ENCODE data around the gene PDCD11.
A peak's percentile ranks its signal among the peaks of the same experiment; 100 is the strongest.

Gene PDCD11

DNA sequence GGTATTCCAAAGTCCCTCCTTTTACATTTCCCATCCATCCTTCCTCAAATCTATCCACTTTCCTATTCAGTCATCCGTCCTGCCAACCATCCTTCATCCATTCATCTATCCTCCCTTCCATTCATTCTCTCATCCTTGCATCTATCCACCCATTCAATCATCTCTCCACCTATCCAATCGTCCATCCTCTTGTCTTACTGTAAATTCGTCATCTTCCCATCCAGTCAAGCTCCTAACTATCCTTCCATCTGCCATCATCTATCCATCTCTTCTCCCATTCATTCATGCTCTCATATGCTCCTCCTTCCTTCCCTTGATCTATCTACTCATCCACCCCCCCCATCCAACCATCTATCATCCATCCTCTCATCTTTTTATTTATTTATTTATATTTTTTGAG is 77.7 kb downstream of the PDCD11 start:
- H3K79me2 ChIP-seq (ENCODE audit: insufficient read depth, low read length) = no peaks in the 10 kb centered on the region
- no peak overlapping the region for H3K4me3 ChIP-seq (ENCODE audit: low read length, poor library complexity, severe bottlenecking)
- H4K20me1 ChIP-seq (ENCODE audit: insufficient read depth, low read length, poor library complexity, severe bottlenecking) = no peaks in the 10 kb centered on the region
- H3K4me1 ChIP-seq (ENCODE audit: insufficient read depth, low read length, poor library complexity, severe bottlenecking) = peaks cover 52% of the 10 kb centered on the region
- no peak overlapping the region for H3K4me2 ChIP-seq (ENCODE audit: low read depth, low read length, poor library complexity, severe bottlenecking)
- H3K9me3 ChIP-seq (ENCODE audit: insufficient read depth, low read depth, low read length) = no peaks in the 10 kb centered on the region
- no peak overlapping the region for H2AFZ ChIP-seq (ENCODE audit: low read length)
- H3F3A ChIP-seq (ENCODE audit: low read depth) = peaks cover 6% of the 10 kb centered on the region; the same call in 1 of the 2 replicates
- no peaks in the 10 kb centered on the region for H3K36me3 ChIP-seq (ENCODE audit: insufficient read depth, low read length)
- H3K27me3 ChIP-seq (ENCODE audit: insufficient read depth, low read length, poor library complexity, severe bottlenecking) = no peaks in the 10 kb centered on the region
- H3K9me2 ChIP-seq (replicated peaks; ENCODE audit: low read depth, low read length) = no peaks in the 10 kb centered on the region
- TF ChIP-seq, protein P1, sequence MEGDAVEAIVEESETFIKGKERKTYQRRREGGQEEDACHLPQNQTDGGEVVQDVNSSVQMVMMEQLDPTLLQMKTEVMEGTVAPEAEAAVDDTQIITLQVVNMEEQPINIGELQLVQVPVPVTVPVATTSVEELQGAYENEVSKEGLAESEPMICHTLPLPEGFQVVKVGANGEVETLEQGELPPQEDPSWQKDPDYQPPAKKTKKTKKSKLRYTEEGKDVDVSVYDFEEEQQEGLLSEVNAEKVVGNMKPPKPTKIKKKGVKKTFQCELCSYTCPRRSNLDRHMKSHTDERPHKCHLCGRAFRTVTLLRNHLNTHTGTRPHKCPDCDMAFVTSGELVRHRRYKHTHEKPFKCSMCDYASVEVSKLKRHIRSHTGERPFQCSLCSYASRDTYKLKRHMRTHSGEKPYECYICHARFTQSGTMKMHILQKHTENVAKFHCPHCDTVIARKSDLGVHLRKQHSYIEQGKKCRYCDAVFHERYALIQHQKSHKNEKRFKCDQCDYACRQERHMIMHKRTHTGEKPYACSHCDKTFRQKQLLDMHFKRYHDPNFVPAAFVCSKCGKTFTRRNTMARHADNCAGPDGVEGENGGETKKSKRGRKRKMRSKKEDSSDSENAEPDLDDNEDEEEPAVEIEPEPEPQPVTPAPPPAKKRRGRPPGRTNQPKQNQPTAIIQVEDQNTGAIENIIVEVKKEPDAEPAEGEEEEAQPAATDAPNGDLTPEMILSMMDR (conservative IDR thresholded peaks at IDR 0.05; ENCODE audit: low read length) = no peak
- no peak for TF ChIP-seq EZH2phosphoT487 (IDR thresholded peaks at IDR 0.05; ENCODE audit: borderline replicate concordance)
- H3K9ac ChIP-seq (ENCODE audit: low read depth, low read length, poor library complexity, severe bottlenecking) = no peak overlapping the region

DNA sequence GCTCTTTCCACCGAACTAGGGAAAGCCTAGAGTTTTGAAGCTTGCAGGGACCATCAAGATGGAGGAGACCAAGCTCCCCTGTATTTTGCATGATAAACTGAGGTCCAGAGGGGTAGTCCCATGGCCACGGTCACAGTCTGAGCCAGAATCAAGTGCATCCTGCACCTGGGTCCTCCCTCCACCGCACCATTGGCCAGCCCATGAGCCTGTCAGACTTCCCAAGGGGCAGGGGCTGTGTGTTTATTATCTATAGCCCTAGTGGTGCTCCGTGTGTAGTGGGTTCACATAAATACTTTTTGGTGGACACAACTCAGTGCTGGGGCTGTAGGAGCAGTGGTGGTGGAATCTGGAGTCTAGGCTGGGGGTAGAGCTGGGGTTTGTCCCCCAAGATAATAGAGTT is 79.0 kb downstream of the PDCD11 start:
- Histone ChIP-seq H2AFZ (ENCODE audit: low read length) (no peak overlapping the region; the same call in 1 of the 2 replicates), H3K4me1 (ENCODE audit: insufficient read depth, low read length, poor library complexity, severe bottlenecking) (peaks cover 38% of the 10 kb centered on the region), H4K20me1 (ENCODE audit: insufficient read depth, low read length, poor library complexity, severe bottlenecking) (no peaks in the 10 kb centered on the region), H3K9me3 (ENCODE audit: insufficient read depth, low read depth, low read length) (no peaks in the 10 kb centered on the region), H3K9ac (ENCODE audit: low read depth, low read length, poor library complexity, severe bottlenecking) (peak overlapping the region; percentile 5), H3K9me2 (replicated peaks; ENCODE audit: low read depth, low read length) (no peaks in the 10 kb centered on the region), H3F3A (ENCODE audit: low read depth) (peaks cover 6% of the 10 kb centered on the region; the same call in 1 of the 2 replicates), H3K36me3 (ENCODE audit: insufficient read depth, low read length) (no peaks in the 10 kb centered on the region), H3K4me2 (ENCODE audit: low read depth, low read length, poor library complexity, severe bottlenecking) (peak overlapping the region; percentile 41), H3K4me3 (ENCODE audit: low read length, poor library complexity, severe bottlenecking) (no peak overlapping the region), H3K27me3 (ENCODE audit: insufficient read depth, low read length, poor library complexity, severe bottlenecking) (no peaks in the 10 kb centered on the region), H3K79me2 (ENCODE audit: insufficient read depth, low read length) (no peaks in the 10 kb centered on the region)
- TF ChIP-seq, protein P1 (conservative IDR thresholded peaks at IDR 0.05; ENCODE audit: low read length) = no peak
- TF ChIP-seq EZH2phosphoT487 (IDR thresholded peaks at IDR 0.05; ENCODE audit: borderline replicate concordance) = no peak

DNA sequence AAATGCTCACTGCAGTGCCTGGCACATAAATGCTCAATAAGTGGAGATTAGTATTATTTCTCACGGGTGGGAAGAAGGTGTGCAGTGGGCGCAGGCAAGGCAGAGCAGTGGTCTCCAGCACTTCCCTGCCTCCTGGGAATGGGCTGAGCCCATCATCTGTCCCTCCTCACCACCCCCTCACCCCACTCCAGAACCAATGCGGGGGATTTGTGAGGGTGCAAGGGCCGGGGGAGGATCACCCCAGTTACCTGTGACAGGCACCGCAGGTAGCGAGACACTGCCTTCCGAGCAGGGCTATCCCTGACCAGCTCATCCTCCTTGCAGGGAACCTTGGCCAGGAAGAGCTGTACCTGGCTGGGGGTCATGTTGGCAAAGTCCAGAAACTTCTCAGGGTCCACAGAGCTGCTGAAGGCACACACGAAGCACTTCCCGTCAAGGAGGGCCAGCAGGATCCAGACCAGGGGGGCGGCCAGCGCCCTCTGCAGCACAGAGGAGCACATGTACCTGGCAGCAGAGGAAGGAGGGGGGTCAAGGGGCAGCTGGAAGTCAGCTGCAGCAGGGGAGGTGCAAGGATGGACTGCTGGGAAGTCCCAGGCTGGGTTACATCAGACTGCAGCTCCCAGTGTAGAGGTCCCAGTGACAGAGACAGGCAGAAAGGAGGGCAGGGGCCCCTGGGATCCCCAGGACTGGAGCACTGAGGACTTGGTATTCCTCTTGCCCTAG is 79.8 kb downstream of the PDCD11 start:
- Histone ChIP-seq H3K4me2 (ENCODE audit: low read depth, low read length, poor library complexity, severe bottlenecking) (peak overlapping the region; percentile 41), H3F3A (ENCODE audit: low read depth) (peaks cover 6% of the 10 kb centered on the region; the same call in 1 of the 2 replicates), H3K4me1 (ENCODE audit: insufficient read depth, low read length, poor library complexity, severe bottlenecking) (peaks cover 31% of the 10 kb centered on the region), H3K9me2 (replicated peaks; ENCODE audit: low read depth, low read length) (no peaks in the 10 kb centered on the region), H3K79me2 (ENCODE audit: insufficient read depth, low read length) (no peaks in the 10 kb centered on the region), H3K36me3 (ENCODE audit: insufficient read depth, low read length) (no peaks in the 10 kb centered on the region), H2AFZ (ENCODE audit: low read length) (peak overlapping the region; percentile 57; the same call in 1 of the 2 replicates), H4K20me1 (ENCODE audit: insufficient read depth, low read length, poor library complexity, severe bottlenecking) (no peaks in the 10 kb centered on the region), H3K27me3 (ENCODE audit: insufficient read depth, low read length, poor library complexity, severe bottlenecking) (no peaks in the 10 kb centered on the region), H3K9me3 (ENCODE audit: insufficient read depth, low read depth, low read length) (no peaks in the 10 kb centered on the region), H3K4me3 (ENCODE audit: low read length, poor library complexity, severe bottlenecking) (no peak overlapping the region), H3K9ac (ENCODE audit: low read depth, low read length, poor library complexity, severe bottlenecking) (peak overlapping the region; percentile 33)
- no peak for TF ChIP-seq EZH2phosphoT487 (IDR thresholded peaks at IDR 0.05; ENCODE audit: borderline replicate concordance)
- TF ChIP-seq, protein P1 (conservative IDR thresholded peaks at IDR 0.05; ENCODE audit: low read length) = peak; percentile 89
